Measurements from ENCODE around the gene IL1R1.

- TF ChIP-seq, protein P1, sequence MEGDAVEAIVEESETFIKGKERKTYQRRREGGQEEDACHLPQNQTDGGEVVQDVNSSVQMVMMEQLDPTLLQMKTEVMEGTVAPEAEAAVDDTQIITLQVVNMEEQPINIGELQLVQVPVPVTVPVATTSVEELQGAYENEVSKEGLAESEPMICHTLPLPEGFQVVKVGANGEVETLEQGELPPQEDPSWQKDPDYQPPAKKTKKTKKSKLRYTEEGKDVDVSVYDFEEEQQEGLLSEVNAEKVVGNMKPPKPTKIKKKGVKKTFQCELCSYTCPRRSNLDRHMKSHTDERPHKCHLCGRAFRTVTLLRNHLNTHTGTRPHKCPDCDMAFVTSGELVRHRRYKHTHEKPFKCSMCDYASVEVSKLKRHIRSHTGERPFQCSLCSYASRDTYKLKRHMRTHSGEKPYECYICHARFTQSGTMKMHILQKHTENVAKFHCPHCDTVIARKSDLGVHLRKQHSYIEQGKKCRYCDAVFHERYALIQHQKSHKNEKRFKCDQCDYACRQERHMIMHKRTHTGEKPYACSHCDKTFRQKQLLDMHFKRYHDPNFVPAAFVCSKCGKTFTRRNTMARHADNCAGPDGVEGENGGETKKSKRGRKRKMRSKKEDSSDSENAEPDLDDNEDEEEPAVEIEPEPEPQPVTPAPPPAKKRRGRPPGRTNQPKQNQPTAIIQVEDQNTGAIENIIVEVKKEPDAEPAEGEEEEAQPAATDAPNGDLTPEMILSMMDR (IDR thresholded peaks at IDR 0.05 in 8 of 11, conservative IDR thresholded peaks at IDR 0.05 in 3 of 11): no peak
- TF ChIP-seq POLR2A (IDR thresholded peaks at IDR 0.05): no peak
These were observed 11.0 kb upstream of the IL1R1 start for GRCh38 chr2:102131564-102131963.

Measured in spleen (tissue), 7 donors.